COLO829 (cell line): Measurements from ENCODE around the gene RARRES2.

Source experiments
- DNase-seq: peaks from one replicate; pipeline ENCODE4 v3.0.0; 2012; ENCODE audit warnings: low spot score

The RARRES2 gene

GRCh38 chr7:150337659-150338081 is 3.8 kb downstream of the RARRES2 start:
- DNase-seq = no peak

GRCh38 chr7:150337179-150337578 is 4.2 kb downstream of the RARRES2 start:
- no peak for DNase-seq

GRCh38 chr7:150336746-150337145 is 4.7 kb downstream of the RARRES2 start:
- no peak for DNase-seq

- DNase-seq = no peak
Measured at GRCh38 chr7:150335774-150336112, 5.7 kb downstream of the RARRES2 start.

GRCh38 chr7:150335108-150335773 is 6.2 kb downstream of the RARRES2 start:
- DNase-seq = no peak

GRCh38 chr7:150334108-150334507 is 7.3 kb downstream of the RARRES2 start:
- no peak for DNase-seq

- no peak for DNase-seq
Measured at GRCh38 chr7:150333659-150334058, 7.8 kb downstream of the RARRES2 start.

GRCh38 chr7:150332852-150333635 is 8.4 kb downstream of the RARRES2 start:
- no peak for DNase-seq

GRCh38 chr7:150330211-150330885 is 11.1 kb downstream of the RARRES2 start:
- DNase-seq = no peak

GRCh38 chr7:150329331-150330120 is 11.9 kb downstream of the RARRES2 start:
- no peak for DNase-seq

GRCh38 chr7:150327308-150327707 is 14.1 kb downstream of the RARRES2 start:
- no peak for DNase-seq

- DNase-seq = no peak
Measured at GRCh38 chr7:150326657-150327268, 14.7 kb downstream of the RARRES2 start.

- DNase-seq = no peak
Measured at GRCh38 chr7:150325901-150326300, 15.5 kb downstream of the RARRES2 start.

GRCh38 chr7:150325110-150325611 is 16.3 kb downstream of the RARRES2 start:
- no peak for DNase-seq

GRCh38 chr7:150324373-150324961 is 17.0 kb downstream of the RARRES2 start:
- no peak for DNase-seq

- no peak for DNase-seq
Measured at GRCh38 chr7:150323682-150324372, 17.6 kb downstream of the RARRES2 start.

- no peak for DNase-seq
Measured at GRCh38 chr7:150322833-150323681, 18.4 kb downstream of the RARRES2 start, which contains the start of the genes ACTR3C and LRRC61. ACTR3C (minus strand) TSS chr7:150323545; CDS start chr7:150295296, 28,249 bp downstream. LRRC61 (plus strand) TSS chr7:150323355; CDS start chr7:150336862, 13,507 bp downstream.

- DNase-seq = no peak
Measured at GRCh38 chr7:150322114-150322832, 19.2 kb downstream of the RARRES2 start.

- no peak for DNase-seq
Measured at GRCh38 chr7:150321788-150322113, 19.7 kb downstream of the RARRES2 start.
